ENCODE measurements around the gene FBH1. TPM values are rescaled to one million over a fixed set of nuclear protein-coding genes. Genes with fewer than 3 reads are reported as not detected.

FBH1 gene
- total and polyA plus RNA-seq, 4 donors = 19.9 to 58.4 (median 48.1) TPM

GRCh38 chr10:5892007-5892406 lies 2.0 kb downstream of the FBH1 start:
- Histone ChIP-seq H3K9me3 (ENCODE audit: control insufficient read depth in 4 of 4, low read length in 3 of 4) (no peaks in the 10 kb centered on the region), H3K4me3 (ENCODE audit: low read depth in 1 of 3, low read length in 3 of 3) (no peak overlapping the region), H3K27me3 (ENCODE audit: control insufficient read depth in 4 of 4, insufficient read depth in 4 of 4, low read length in 3 of 4) (no peaks in the 10 kb centered on the region), H3K36me3 (ENCODE audit: control insufficient read depth in 4 of 4, insufficient read depth in 3 of 4, low read depth in 1 of 4, low read length in 3 of 4) (peaks cover 5 to 19% (median 16%) of the 10 kb centered on the region in 4 donors), H3K9ac (ENCODE audit: low read depth in 1 of 2, low read length in 2 of 2) (no peak overlapping the region), H3K27ac (ENCODE audit: low read depth in 1 of 2, low read length in 2 of 2) (peak overlapping the region in 1 of 2 donors; percentile 9), H3K4me1 (ENCODE audit: control insufficient read depth in 4 of 4, insufficient read depth in 4 of 4, low read length in 3 of 4) (peaks cover 4 to 32% (median 18%) of the 10 kb centered on the region in 4 donors)
- 83% methylated on average over 8 of the region's 8 CpGs for WGBS
- TF ChIP-seq YY1 (IDR thresholded peaks at IDR 0.05) = no peak
- no peak for TF ChIP-seq MAX (IDR thresholded peaks at IDR 0.05)
- no peak for TF ChIP-seq REST (IDR thresholded peaks at IDR 0.05)
- no peak for TF ChIP-seq JUND (IDR thresholded peaks at IDR 0.05)
- no peak for TF ChIP-seq NR2F2 (IDR thresholded peaks at IDR 0.05)
- TF ChIP-seq FOXA1 (IDR thresholded peaks at IDR 0.05) = no peak
- no peak for TF ChIP-seq SP1 (IDR thresholded peaks at IDR 0.05)
- TF ChIP-seq HNF4G (IDR thresholded peaks at IDR 0.05) = no peak
- DNase-seq (ENCODE audit: low spot score) = no peak

GRCh38 chr10:5893321-5893720 lies 3.3 kb downstream of the FBH1 start:
- 80% methylated on average over 2 of the region's 2 CpGs for WGBS
- peaks cover 0 to 4% (median 0%) of the 10 kb centered on the region in 4 donors for H3K9me3 ChIP-seq (ENCODE audit: control insufficient read depth in 4 of 4, low read length in 3 of 4)
- peaks cover 4 to 25% (median 16%) of the 10 kb centered on the region in 4 donors for H3K4me1 ChIP-seq (ENCODE audit: control insufficient read depth in 4 of 4, insufficient read depth in 4 of 4, low read length in 3 of 4)
- no peak for DNase-seq (ENCODE audit: low spot score)
- H3K36me3 ChIP-seq (ENCODE audit: control insufficient read depth in 4 of 4, insufficient read depth in 3 of 4, low read depth in 1 of 4, low read length in 3 of 4) = peaks cover 5 to 26% (median 15%) of the 10 kb centered on the region in 4 donors
- no peak overlapping the region for H3K9ac ChIP-seq (ENCODE audit: low read depth in 1 of 2, low read length in 2 of 2)
- no peak overlapping the region for H3K27ac ChIP-seq (ENCODE audit: low read depth in 1 of 2, low read length in 2 of 2)
- no peak for TF ChIP-seq REST (IDR thresholded peaks at IDR 0.05)
- no peak overlapping the region for H3K4me3 ChIP-seq (ENCODE audit: low read depth in 1 of 3, low read length in 3 of 3)
- no peaks in the 10 kb centered on the region for H3K27me3 ChIP-seq (ENCODE audit: control insufficient read depth in 4 of 4, insufficient read depth in 4 of 4, low read length in 3 of 4)

- H3K36me3 ChIP-seq (ENCODE audit: control insufficient read depth in 4 of 4, insufficient read depth in 3 of 4, low read depth in 1 of 4, low read length in 3 of 4) = peaks cover 5 to 26% (median 16%) of the 10 kb centered on the region in 4 donors
- H3K9me3 ChIP-seq (ENCODE audit: control insufficient read depth in 4 of 4, low read length in 3 of 4) = peaks cover 0 to 4% (median 0%) of the 10 kb centered on the region in 4 donors
- H3K9ac ChIP-seq (ENCODE audit: low read depth in 1 of 2, low read length in 2 of 2) = no peak overlapping the region
- no peaks in the 10 kb centered on the region for H3K27me3 ChIP-seq (ENCODE audit: control insufficient read depth in 4 of 4, insufficient read depth in 4 of 4, low read length in 3 of 4)
- no peak for DNase-seq (ENCODE audit: low spot score)
- H3K27ac ChIP-seq (ENCODE audit: low read depth in 1 of 2, low read length in 2 of 2) = no peak overlapping the region
- peaks cover 4 to 18% (median 11%) of the 10 kb centered on the region in 4 donors for H3K4me1 ChIP-seq (ENCODE audit: control insufficient read depth in 4 of 4, insufficient read depth in 4 of 4, low read length in 3 of 4)
- WGBS = 85% methylated on average over 4 of the region's 4 CpGs
- no peak overlapping the region for H3K4me3 ChIP-seq (ENCODE audit: low read depth in 1 of 3, low read length in 3 of 3)
- TF ChIP-seq RXRA (IDR thresholded peaks at IDR 0.05) = no peak
- TF ChIP-seq ATF3 (IDR thresholded peaks at IDR 0.05) = no peak
- no peak for TF ChIP-seq ZBTB33 (IDR thresholded peaks at IDR 0.05)
- TF ChIP-seq MAX (IDR thresholded peaks at IDR 0.05) = no peak
- TF ChIP-seq HNF4A (conservative IDR thresholded peaks at IDR 0.05) = no peak
- no peak for TF ChIP-seq RAD21 (IDR thresholded peaks at IDR 0.05)
- no peak for TF ChIP-seq GABPA (IDR thresholded peaks at IDR 0.05 in 1 of 2, conservative IDR thresholded peaks at IDR 0.05 in 1 of 2)
- TF ChIP-seq TAF1 (conservative IDR thresholded peaks at IDR 0.05) = no peak
These were observed 4.4 kb downstream of the FBH1 start for GRCh38 chr10:5894403-5894802.
